Mesothelial cell of epicardium (in vitro differentiated cells): ENCODE results near the gene EEIG1. TPM values are rescaled to one million over a fixed set of nuclear protein-coding genes. Genes with fewer than 3 reads are reported as not detected.

Source experiments
- DNase-seq, 2 experiments: peaks; one replicate each; pipeline ENCODE4 v3.0.0; 2021; ENCODE audit warnings: low spot score in 2 of 2; ENCODE audit not compliant: unreplicated experiment in 2 of 2
- H3K27ac Mint-ChIP-seq: 2 replicates; pipeline ENCODE4 v1.8.0; 2021; ENCODE audit warnings: mixed read lengths
- H3K27me3 Mint-ChIP-seq: 2 replicates; pipeline ENCODE4 v1.8.0; 2021; ENCODE audit warnings: low read depth, mixed read lengths
- H3K36me3 Mint-ChIP-seq: 2 replicates; pipeline ENCODE4 v1.8.0; 2021; ENCODE audit warnings: mixed read lengths
- H3K4me1 Mint-ChIP-seq: 2 replicates; pipeline ENCODE4 v1.8.0; 2021; ENCODE audit warnings: mixed read lengths
- H3K4me3 Mint-ChIP-seq: 2 replicates; pipeline ENCODE4 v1.8.0; 2021; ENCODE audit warnings: mild to moderate bottlenecking, moderate library complexity, mixed read lengths
- H3K9me3 Mint-ChIP-seq: 2 replicates; pipeline ENCODE4 v1.8.0; 2021; ENCODE audit warnings: mixed read lengths
- CTCF ChIP-seq: fragments of 200-600 bp; sonication (generic); IDR thresholded peaks from one replicate; pipeline ENCODE4 v1.5.0; 2021; ENCODE audit warnings: antibody characterized with exemption; ENCODE audit not compliant: unreplicated experiment
- total RNA-seq: library from RNA; stranded (reverse); gene quantifications from 3 replicates; pipeline ENCODE4 v1.2.1, GENCODE V29; 2021

The EEIG1 gene
- total RNA-seq, 1 donor from 2014 or later: 67.4 TPM

- Mint-ChIP-seq H3K27ac (peak overlapping the region; percentile 21), H3K27me3 (no peaks in the 10 kb centered on the region), H3K4me3 (no peak overlapping the region), H3K9me3 (no peaks in the 10 kb centered on the region), H3K36me3 (peaks cover 15% of the 10 kb centered on the region), H3K4me1 (peaks cover 13% of the 10 kb centered on the region)
- DNase-seq: no peak
- TF ChIP-seq CTCF: no peak
Measured at GRCh38 chr9:127947841-127948710, 32.7 kb downstream of the EEIG1 start.

- no peak for DNase-seq
- Mint-ChIP-seq H3K9me3 (no peaks in the 10 kb centered on the region), H3K27me3 (no peaks in the 10 kb centered on the region), H3K27ac (peak overlapping the region; percentile 59), H3K36me3 (peaks cover 22% of the 10 kb centered on the region), H3K4me3 (no peak overlapping the region), H3K4me1 (peaks cover 15% of the 10 kb centered on the region)
- TF ChIP-seq CTCF: no peak
Measured at GRCh38 chr9:127946728-127947127, 34.1 kb downstream of the EEIG1 start.

GRCh38 chr9:127945942-127946341, 34.8 kb downstream of the EEIG1 start:
- Mint-ChIP-seq H3K4me1 (peaks cover 12% of the 10 kb centered on the region), H3K9me3 (no peaks in the 10 kb centered on the region), H3K27me3 (no peaks in the 10 kb centered on the region), H3K4me3 (no peak overlapping the region), H3K27ac (no peak overlapping the region), H3K36me3 (peaks cover 22% of the 10 kb centered on the region)
- no peak for TF ChIP-seq CTCF
- DNase-seq: no peak

GRCh38 chr9:127945338-127945737, 35.5 kb downstream of the EEIG1 start:
- H3K36me3 Mint-ChIP-seq: peaks cover 25% of the 10 kb centered on the region
- no peak for DNase-seq
- no peak for TF ChIP-seq CTCF
- H3K27me3 Mint-ChIP-seq: no peaks in the 10 kb centered on the region
- H3K4me1 Mint-ChIP-seq: peaks cover 8% of the 10 kb centered on the region
- no peaks in the 10 kb centered on the region for H3K9me3 Mint-ChIP-seq
- no peak overlapping the region for H3K4me3 Mint-ChIP-seq
- H3K27ac Mint-ChIP-seq: no peak overlapping the region

GRCh38 chr9:127944586-127945218, 36.1 kb downstream of the EEIG1 start:
- H3K9me3 Mint-ChIP-seq: no peaks in the 10 kb centered on the region
- H3K27ac Mint-ChIP-seq: no peak overlapping the region
- no peak overlapping the region for H3K4me3 Mint-ChIP-seq
- TF ChIP-seq CTCF: no peak
- peaks cover 5% of the 10 kb centered on the region for H3K4me1 Mint-ChIP-seq
- no peak for DNase-seq
- peaks cover 26% of the 10 kb centered on the region for H3K36me3 Mint-ChIP-seq
- no peaks in the 10 kb centered on the region for H3K27me3 Mint-ChIP-seq
